Vagina (tissue), 2 donors: Measurements from ENCODE around the gene CLDN34.

ENCODE experiments used
- POLR2A ChIP-seq, 2 donors: fragments of 450-650 bp; IDR thresholded peaks; one replicate each; pipeline ENCODE4 v1.6.1; 2017; ENCODE audit warnings: antibody characterized with exemption in 2 of 2, mild to moderate bottlenecking in 2 of 2, moderate library complexity in 2 of 2
- POLR2AphosphoS5 ChIP-seq, 2 donors: sonication (generic); formaldehyde crosslinking; IDR thresholded peaks; one replicate each; pipeline ENCODE4 v1.9.0; 2017; ENCODE audit warnings: antibody characterized with exemption in 2 of 2, mild to moderate bottlenecking in 2 of 2, low read depth in 1 of 2; ENCODE audit not compliant: insufficient read depth in 1 of 2
- TF ChIP-seq, protein P1 (sequence below), 3 experiments: fragments of 450-650 bp in 2 of 3; fragments of 200-600 bp in 1 of 3; sonication (generic) in 1 of 3; IDR thresholded peaks; one replicate each; pipeline ENCODE4 v1.5.1; 2017 to 2019; ENCODE audit warnings: antibody characterized with exemption in 3 of 3, mild to moderate bottlenecking in 2 of 3, moderate library complexity in 2 of 3

DNA sequence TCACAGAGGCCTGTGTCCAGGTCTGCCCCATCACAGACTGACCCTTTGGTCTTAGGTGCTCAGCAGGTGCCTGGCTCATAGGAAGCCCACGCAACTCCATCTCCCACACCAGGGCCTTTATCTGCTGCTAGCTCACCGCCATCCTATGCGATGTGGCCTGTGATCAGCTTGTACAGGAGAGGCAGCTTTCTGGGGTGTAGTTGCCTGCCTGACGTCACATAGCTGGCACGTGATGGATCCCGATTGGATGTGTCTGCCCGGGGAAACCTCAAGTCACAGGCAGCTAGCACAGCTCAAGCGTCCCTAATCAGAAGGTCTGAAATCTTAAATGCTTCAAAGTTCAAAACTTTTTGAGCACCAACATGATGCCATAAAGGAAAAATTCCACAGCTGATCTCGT, 41.2 kb upstream of the CLDN34 start:
- TF ChIP-seq, protein P1, sequence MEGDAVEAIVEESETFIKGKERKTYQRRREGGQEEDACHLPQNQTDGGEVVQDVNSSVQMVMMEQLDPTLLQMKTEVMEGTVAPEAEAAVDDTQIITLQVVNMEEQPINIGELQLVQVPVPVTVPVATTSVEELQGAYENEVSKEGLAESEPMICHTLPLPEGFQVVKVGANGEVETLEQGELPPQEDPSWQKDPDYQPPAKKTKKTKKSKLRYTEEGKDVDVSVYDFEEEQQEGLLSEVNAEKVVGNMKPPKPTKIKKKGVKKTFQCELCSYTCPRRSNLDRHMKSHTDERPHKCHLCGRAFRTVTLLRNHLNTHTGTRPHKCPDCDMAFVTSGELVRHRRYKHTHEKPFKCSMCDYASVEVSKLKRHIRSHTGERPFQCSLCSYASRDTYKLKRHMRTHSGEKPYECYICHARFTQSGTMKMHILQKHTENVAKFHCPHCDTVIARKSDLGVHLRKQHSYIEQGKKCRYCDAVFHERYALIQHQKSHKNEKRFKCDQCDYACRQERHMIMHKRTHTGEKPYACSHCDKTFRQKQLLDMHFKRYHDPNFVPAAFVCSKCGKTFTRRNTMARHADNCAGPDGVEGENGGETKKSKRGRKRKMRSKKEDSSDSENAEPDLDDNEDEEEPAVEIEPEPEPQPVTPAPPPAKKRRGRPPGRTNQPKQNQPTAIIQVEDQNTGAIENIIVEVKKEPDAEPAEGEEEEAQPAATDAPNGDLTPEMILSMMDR (IDR thresholded peaks at IDR 0.05): no peak
- TF ChIP-seq POLR2AphosphoS5 (IDR thresholded peaks at IDR 0.05; ENCODE audit: insufficient read depth in 1 of 2, low read depth in 1 of 2) (no peak), POLR2A (IDR thresholded peaks at IDR 0.05) (no peak)
